NAMALWA (cell line): ENCODE measurements around the gene COPS2.
"Not testable (repeated sequence)": the region's sequence is repeated elsewhere in the genome, so short reads cannot be mapped to it uniquely, and the experiment has no call there.

Experiments
- DNase-seq: peaks from one replicate; pipeline ENCODE4 v3.0.0-alpha.2; 2015; ENCODE audit warnings: low spot score

COPS2 gene

GRCh38 chr15:49103002-49103401, 52.4 kb downstream of the COPS2 start:
- DNase-seq, result no peak

DNA sequence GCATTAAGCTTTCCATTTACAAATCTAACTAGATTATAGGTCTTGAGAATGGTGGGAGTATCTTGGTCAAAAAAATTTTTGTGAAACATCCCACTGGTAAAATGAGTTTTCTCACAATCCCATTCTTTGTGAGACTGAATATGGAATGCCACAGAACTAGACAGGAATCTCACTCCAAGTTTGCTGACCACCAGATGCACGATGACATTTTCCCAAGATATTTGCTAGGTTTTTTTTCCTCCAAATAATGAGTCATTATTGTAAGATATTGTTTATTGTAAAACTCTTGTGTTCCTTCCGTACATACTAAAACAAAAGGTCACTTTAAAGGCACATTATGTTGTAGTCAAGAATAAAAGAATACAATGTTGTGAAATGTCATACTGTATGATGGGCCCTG, 53.9 kb downstream of the COPS2 start:
- no peak for DNase-seq

- no peak for DNase-seq
These were observed 59.2 kb downstream of the COPS2 start for GRCh38 chr15:49096090-49096750.

GRCh38 chr15:49094923-49095322, 60.5 kb downstream of the COPS2 start:
- DNase-seq, result no peak

DNA sequence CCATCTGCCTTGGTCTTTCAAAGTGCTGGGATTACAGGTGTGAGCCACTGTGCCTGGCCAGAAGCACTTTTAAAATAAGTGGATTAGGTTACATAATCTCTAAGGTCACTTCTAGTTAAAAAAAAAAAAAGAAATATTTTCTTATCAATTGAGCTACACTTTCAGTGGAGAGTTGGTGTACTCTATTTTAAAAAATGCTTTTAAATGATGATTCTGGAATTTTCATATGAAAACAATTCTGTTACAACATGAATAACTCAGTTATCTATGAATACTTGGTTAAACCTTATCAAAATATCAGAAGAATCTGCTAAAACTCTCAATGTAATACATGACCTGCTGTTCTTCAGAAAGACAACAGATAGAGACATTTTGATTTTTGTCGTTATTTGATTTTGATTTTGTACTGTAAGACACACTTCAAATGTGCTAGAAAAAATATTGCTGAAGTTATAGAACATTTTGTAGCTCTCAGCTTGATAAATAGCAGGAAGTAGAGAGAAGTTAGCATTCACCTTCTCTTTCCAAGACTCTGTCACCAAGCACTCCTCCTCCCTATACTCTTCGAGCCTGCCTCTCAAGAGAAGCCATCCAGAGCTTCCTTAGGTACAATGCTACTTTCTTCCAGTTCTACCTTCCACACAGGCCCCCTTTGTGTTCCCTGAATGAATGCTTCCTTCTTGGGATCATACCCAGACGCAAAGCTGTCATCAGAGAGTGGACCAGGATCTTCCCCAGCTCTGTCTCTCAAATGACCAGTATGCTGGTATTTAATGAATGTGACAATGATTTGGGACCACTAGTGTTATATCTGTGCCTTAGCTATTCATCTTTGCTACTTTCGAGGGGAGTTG, 61.9 kb downstream of the COPS2 start:
- no peak for DNase-seq

DNA sequence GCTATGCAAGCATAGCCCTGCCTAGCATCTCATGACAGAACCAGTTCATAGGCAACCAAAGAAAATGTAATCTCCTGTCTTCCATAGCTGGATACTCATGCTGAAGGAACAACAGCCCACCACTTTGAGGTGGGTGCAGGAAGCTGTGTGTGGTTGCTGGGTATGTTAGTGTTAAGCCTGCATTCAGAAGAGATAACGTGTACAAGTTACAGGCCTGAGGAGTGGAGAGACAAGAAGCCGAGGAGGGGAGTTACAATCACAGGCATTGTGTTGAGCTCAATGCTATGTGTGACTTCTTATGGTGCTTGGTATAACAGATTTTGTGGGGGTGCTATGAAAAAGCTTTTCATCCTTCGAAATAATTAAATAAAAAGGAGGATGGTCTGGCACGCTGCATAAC, 66.4 kb downstream of the COPS2 start:
- DNase-seq, result no peak

DNA sequence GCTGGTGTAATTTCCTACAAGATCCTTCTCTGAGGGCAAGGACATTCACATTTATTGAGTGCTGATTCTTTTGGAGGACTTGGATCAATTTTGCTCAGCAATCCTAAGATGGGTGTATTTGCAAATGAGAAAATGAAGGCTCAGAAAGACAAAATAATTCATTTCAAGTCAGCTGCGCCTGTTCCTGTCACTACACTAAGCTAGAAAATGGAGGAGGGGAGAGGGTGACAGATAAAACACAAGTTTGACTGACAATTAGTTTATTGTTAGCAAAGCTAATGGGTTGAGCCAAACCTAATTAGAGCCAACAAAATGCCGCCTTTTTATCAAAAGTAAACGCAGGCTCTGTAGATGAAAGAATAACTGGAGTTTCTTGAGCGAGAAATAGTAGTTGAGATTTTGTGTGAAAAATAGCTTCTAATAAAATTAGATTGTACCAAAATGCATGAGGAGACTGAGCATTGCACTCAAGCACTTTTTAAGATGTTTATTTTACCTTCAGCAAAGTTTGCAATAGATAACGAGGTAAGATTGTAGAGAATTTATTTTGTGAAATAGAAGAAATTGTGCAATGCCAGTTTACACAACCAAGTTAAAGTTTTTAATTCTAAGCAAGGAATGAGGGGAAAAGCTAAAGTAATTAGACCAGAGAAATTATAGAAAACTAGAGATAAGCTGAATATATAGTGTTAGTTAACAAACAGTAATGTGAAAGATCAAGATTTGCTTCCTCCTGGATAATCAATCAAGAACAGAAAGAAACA, 69.5 kb downstream of the COPS2 start:
- DNase-seq, result no peak

- no peak for DNase-seq
These were observed 71.2 kb downstream of the COPS2 start for GRCh38 chr15:49084285-49084570.

DNA sequence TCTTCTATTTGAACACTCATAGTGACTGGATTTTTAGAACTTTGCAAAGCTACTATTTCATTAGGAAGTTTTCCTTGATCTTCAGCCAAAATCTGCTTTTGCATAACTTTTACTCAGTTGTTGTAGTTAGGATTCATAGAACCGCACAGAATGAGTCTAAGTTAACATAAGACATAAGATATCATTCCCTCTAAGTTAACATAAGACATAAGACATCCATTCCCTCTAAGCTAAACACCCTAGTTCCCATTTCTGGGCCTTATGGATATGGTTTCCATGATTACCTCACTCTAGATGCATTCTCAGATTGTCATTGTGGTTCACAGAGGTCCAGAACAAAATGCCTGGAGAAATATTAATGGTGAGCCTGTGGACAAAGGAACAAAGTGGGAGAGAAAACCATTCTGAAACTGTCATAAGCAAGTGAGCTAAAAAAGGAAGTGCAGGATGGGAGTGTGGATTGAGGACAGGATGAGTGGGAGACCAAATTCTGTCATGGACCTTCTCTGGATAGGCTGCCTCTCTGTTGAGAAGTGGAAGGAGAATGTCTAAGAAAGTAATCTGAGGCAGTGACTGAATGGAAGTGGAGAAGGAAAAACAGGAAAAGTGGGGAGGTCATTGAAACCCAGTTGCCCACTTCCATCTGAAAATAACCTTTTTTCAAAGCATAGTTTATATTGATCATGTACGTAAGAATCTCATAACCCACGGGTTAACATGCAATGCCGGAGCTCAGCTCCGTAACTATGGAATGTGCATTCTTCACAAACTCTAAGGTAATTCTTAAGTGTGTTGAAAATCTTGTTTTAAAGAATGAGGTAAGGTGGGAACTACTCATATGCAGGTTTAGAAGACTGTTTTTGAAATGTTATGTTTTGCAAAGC, 71.8 kb downstream of the COPS2 start:
- no peak for DNase-seq

GRCh38 chr15:49082960-49083359, 72.4 kb downstream of the COPS2 start:
- DNase-seq, result no peak

DNA sequence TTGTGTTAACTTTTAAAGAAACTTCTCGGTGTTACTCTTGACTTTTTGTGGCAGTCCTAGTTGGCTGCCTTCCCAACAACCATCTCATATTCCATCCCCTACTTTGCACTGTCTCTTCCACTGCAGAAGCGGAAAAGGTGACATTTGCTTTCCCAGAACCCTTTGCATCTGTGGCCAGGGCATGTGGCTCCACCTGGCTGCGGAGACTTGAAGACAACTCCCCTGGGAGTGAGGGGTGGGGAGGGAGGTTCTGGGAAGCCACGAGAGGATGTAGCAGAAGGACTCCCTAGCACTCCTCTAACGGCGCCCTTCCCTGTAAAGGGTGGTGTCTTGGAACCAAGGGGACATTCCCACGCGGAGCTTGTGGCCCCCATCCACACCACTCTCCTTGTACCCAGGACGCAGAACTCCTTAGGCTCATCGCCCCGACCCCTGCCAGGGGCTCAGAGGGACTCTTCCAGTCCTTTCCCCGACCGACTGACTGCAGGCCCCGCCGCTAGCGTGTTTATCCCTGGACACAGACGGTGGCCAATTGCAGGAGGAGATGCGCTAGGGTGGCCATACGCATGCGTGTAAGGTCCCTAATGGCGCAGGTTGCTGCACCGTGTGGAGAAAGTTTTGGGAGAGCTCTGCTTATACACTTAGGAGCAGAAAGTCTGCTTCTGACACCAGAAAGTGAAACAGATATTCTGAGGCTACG, 75.9 kb downstream of the COPS2 start:
- no peak for DNase-seq

- DNase-seq, result no peak
These were observed 79.5 kb downstream of the COPS2 start for GRCh38 chr15:49075881-49076280.

DNA sequence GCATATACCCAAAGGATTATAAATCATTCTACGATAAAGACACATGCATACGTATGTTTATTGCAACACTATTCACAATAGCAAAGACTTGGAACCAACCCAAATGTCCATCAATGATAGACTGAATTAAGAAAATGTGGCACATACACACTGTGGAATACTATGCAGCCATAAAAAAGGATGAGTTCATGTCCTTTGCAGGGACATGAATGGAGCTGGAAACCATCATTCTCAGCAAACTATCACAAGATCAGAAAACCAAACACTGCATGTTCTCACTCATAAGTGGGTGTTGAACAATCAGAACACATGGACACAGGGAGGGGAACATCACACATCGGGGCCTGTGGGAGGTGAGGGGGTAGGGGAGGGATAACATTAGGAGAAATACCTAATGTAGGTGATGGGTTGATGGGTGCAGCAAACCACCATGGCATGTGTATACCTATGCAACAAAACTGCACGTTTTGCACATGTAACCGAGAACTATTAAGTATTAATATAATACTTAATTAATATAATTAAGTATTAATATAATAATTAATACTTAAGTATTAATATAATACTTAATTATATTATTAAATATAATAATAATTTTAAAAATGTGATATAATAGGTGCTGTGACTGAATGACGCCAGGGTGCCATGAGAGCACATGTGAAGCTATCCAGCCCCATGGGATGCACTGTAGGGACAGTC, 80.7 kb downstream of the COPS2 start:
- DNase-seq, result not testable (repeated sequence)
